GM10248 (cell line): ENCODE data around the gene TPM3.

ENCODE experiments used
- CTCF ChIA-PET: fragments of 300-600 bp; sonication (Branson Sonifier 250); formaldehyde crosslinking; extraction: SDS; loops from one replicate; lab custom pipeline; 2021; ENCODE audit warnings: antibody characterized with exemption; lab: Yijun Ruan, JAX
- POLR2A ChIA-PET: fragments of 350-650 bp; sonication (Branson Sonifier 250); formaldehyde crosslinking; extraction: SDS; loops from one replicate; lab custom pipeline; 2020; ENCODE audit warnings: antibody characterized with exemption; lab: Yijun Ruan, JAX
- DNase-seq: peaks from one replicate; pipeline ENCODE4 v3.0.0; 2012; ENCODE audit errors: extremely low spot score
- CTCF ChIP-seq: IDR thresholded peaks from 2 replicates; pipeline ENCODE4 v1.5.1; 2012; ENCODE audit warnings: mild to moderate bottlenecking, low read depth; ENCODE audit errors: extremely low read depth, missing control alignments, control extremely low read depth

The TPM3 gene

GRCh38 chr1:154176337-154176736 lies 15.6 kb downstream of the TPM3 start:
- no peak for TF ChIP-seq CTCF
- DNase-seq, result no peak
- POLR2A ChIA-PET, result interaction anchor here (0.7 kb wide), 1 partner anchor 20 kb away, joined by 3 read pairs; no protein-coding TSS in a partner anchor
- CTCF ChIA-PET, result interaction anchor here (1.6 to 3.4 kb wide), 4 partner anchors 8 to 23 kb away, joined by 3 to 9 read pairs (median 7); no protein-coding TSS in a partner anchor

GRCh38 chr1:154174654-154175053 lies 17.2 kb downstream of the TPM3 start:
- no peak for TF ChIP-seq CTCF
- DNase-seq, result no peak
- POLR2A ChIA-PET, result no interaction called here
- CTCF ChIA-PET, result interaction anchor here (1.4 to 3.4 kb wide), 3 partner anchors 13 to 17 kb away, joined by 3 to 9 read pairs (median 6); no protein-coding TSS in a partner anchor

- TF ChIP-seq CTCF, result no peak
- no peak for DNase-seq
- CTCF ChIA-PET, result interaction anchor here (1.4 kb wide), 1 partner anchor 10 kb away, joined by 8 read pairs; no protein-coding TSS in a partner anchor
- POLR2A ChIA-PET, result interaction anchor here (1.6 kb wide), 1 partner anchor 9 kb away, joined by 3 read pairs; no protein-coding TSS in a partner anchor
These were observed 20.0 kb downstream of the TPM3 start for GRCh38 chr1:154171880-154172279.

GRCh38 chr1:154171223-154171583 lies 20.7 kb downstream of the TPM3 start:
- TF ChIP-seq CTCF, result no peak
- ChIA-PET CTCF (interaction anchor here (1.4 kb wide), 1 partner anchor 9 kb away, joined by 8 read pairs; no protein-coding TSS in a partner anchor), POLR2A (interaction anchor here (1.6 kb wide), 1 partner anchor 10 kb away, joined by 3 read pairs; no protein-coding TSS in a partner anchor)
- no peak for DNase-seq

- ChIA-PET POLR2A (no interaction called here), CTCF (interaction anchor here (1.4 kb wide), 1 partner anchor 8 kb away, joined by 8 read pairs; no protein-coding TSS in a partner anchor)
- DNase-seq, result peak; percentile 31
- TF ChIP-seq CTCF, result no peak
These were observed 21.2 kb downstream of the TPM3 start for GRCh38 chr1:154170547-154171222.

GRCh38 chr1:154167461-154167860 lies 24.4 kb downstream of the TPM3 start:
- DNase-seq, result no peak
- POLR2A ChIA-PET, result interaction anchor here (0.6 kb wide), 2 partner anchors 10 to 15 kb away, joined by 3 to 5 read pairs; no protein-coding TSS in a partner anchor
- TF ChIP-seq CTCF, result no peak
- CTCF ChIA-PET, result no interaction called here
